Activated CD8-positive, alpha-beta memory T cell treated with anti-CD3 and anti-CD28 coated beads for 24 hours (primary cell): Measurements from ENCODE around the gene TLE1.
"Not testable (repeated sequence)": the region's sequence is repeated elsewhere in the genome, so short reads cannot be mapped to it uniquely, and the experiment has no call there.

Experiments used
- DNase-seq: peaks from one replicate; pipeline ENCODE4 v3.0.0-alpha.2; 2020

Gene TLE1

DNA sequence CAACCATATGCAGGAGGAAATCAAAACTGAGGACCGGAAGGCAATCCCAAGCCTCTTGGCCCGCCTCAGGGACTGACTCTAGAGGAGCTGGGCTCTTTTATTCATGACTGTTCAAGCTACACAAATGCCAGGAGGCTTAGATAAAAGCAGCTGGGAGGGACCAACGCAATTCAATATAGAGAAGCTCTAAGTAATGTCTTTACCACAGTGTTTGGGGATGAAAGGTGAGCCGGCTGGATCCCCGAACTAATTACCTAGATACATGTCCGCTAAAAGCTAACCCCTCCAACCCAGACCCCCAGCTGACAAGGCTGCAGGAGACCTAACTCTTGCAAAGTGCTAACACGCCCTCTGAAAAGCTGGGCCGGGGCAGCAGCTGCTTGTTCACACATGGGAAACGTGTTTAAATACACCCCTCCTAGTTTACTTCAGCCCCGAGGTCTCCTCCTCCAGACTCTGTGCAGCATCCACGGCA is 67.5 kb downstream of the TLE1 start:
- DNase-seq, result no peak

DNA sequence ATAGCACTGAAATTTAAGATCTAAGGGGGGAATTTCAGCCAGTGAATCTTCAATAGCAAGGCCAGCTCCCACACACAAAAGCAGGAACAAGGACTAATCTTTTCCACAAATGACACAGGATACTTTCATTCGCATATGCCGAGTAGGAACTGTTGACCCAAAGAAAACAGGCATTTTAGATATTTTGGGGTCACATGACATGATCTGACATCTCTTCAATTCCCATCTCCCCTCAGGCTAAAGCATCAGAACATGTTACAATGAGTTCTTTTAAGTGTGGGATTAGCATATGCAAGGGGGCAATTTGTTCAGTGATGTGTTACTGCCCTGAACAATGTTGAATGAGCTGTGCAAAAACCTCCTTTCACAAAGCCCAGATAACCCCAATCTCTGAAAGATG is 68.2 kb downstream of the TLE1 start:
- DNase-seq, result no peak

DNA sequence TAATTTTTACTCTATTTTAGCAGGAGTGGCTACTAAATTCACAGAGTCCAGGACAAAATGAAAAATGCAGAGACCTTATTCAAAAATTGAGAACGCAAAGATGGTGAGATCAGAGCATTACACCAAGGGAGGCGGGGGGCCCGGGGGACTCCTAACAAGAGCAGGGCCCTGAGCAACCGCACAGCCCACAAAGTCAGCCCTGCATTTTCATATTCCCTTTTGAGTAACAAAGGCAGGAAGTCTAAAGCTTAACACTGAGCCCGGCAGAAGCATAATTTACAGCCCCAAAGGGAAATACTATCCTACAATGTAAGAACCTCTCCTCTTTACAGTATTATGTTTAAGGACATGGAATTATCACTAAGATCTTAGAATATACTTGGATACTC is 69.4 kb downstream of the TLE1 start:
- DNase-seq, result no peak

DNA sequence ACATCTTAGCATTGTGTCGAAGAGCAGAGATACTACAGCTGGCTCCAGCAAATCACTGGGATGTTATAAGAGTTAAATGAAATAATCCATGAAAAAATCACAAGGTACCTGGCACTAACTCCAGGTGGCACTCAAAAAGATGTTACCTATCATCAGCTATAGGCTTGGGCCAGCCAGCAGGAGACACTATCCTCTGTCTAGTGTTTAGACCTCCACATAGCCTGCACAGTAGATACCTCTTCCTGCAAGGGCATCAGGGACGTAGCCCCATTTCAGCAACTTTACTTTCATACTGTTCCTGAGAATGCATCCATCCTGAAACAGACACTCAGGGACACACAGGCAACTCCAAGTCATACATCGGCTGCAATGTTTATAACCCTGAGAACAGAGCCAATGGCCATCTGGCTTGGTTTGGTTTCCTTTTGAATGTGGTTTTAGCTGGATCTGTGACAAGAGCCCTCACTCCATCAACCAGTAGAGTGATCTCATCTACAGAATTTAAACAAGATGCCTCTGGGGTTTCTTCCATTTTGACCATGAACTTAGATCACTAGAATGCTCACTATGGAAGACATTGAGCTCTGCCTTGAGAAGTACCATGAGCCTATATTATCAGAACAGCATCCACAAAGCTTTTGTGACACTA is 69.9 kb downstream of the TLE1 start:
- no peak for DNase-seq

DNA sequence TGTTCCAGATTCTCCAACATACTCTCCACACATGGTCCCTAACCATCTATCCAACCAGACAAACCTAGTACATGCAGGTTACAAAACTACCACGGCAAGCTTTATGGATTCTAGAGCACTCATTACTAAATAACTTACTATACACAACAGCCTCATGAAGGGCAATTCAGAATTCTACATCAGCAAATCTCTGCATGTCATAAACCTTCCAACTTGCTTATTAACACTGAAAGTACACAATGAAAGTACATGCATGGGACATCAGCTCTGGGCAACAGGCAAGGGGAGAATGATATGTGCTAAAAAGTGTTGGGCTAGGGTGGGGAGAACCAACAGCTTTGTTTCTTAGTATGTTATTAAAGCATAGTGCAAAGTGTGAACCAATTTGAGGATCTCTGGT is 70.4 kb downstream of the TLE1 start:
- DNase-seq, result no peak

DNA sequence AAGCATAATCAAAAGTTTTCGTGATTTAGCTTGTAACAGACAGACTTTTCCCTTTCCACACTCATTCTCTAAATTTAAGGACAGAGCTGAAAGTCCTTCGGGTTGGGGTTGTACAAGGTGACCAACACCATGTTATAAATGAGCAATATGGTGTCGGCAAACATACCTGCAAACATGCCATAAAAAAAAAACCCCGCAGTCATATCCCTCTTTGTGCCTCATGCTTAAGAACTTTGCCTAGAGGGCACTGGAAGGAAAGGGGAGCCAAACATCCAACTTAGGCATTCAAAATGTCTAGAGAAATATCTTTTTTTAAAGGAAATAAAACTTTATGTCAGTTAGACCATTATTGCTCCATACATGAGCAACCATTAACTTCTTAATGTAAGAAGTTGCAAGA is 73.2 kb downstream of the TLE1 start:
- no peak for DNase-seq

DNA sequence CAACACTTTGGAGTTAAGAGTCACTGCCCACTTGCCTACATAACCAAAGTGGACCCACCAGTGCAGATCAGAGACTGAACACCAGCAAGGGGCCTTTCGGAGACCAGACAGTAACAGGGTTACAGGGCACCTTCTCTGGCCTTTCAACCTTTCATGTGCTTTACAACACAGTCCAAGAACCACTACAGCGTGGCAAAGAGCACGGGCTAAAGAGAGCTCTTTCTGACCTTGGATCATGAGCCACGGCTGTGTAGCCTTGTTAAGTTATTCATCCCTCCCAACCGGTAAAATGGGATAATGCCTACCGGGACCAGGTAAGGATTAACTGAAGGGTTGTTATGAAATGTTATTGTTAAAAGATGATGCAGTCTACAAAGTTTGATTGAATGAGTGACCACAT is 75.0 kb downstream of the TLE1 start:
- DNase-seq, result no peak

DNA sequence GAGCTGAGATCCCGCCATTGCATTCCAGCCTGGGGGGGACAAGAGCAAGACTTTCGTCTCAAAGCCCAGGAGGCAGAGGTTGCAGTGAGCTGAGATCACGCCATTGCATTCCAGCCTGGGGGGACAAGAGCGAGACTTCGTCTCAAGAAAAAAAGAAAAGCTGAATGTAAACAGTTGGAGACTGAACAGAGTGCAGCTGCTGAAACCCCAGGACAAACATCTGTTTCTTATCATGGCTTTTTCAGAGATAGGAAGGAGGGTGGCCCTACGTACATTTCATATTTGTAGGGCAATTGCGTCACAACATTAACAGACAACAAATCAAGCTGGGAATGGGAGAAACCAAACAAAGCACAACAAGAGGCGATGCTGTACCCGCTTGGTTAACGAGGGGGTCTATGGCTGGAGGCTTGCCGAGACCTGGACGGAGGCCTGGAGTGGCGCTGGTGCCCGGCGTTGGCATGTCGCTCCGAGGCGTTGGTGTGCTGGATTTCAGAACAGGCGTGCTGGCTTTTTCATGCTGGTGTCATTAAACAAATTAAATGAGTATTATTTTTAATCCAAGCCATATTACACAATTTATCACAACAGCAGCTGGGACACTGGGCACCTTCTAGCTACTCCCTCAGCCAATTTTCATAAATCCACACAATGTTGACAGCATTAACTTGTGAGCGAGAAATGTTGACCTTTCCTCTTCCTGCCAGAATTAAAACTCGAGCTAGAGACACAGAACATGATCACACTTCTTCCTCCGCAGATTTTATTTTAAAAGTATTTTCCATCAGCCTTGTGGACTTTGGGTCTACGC is 76.1 kb downstream of the TLE1 start:
- no peak for DNase-seq

DNA sequence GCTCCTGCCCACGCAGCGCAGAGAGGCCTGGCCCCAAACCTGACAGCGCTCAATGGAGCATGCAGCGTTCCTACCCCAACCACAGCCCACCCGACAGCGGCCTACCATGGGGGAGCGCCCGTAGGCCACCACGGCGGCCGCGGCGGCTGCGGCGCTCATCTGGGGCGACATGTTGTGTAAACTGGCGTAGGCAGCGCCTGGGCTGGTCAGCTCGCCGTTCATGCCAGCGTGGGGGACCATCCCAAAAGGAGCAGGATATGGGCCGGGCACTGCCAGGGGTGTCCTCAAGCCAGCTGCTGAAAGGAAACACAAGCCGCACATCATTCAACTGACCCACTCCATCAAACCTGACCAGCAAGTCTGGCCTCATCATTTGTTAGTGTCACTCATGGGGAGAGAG is 77.7 kb downstream of the TLE1 start:
- DNase-seq, result no peak

DNA sequence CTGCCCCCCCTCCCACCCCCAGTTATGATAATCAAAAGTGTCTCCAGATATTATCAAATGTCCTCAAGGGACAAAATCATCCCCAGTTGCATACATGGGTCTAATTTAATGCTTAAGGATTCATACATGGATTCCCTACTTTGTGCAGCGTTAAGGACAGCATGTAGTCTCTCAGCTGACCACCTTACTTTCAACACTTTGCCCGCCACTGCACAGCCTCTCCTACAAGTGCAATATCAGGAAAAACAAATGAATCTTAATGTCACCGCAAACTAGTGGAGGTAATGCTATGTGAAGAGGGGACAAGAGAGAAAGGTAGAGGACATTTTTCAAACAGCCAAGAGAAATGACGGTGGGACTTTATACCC is 78.6 kb downstream of the TLE1 start:
- no peak for DNase-seq

DNA sequence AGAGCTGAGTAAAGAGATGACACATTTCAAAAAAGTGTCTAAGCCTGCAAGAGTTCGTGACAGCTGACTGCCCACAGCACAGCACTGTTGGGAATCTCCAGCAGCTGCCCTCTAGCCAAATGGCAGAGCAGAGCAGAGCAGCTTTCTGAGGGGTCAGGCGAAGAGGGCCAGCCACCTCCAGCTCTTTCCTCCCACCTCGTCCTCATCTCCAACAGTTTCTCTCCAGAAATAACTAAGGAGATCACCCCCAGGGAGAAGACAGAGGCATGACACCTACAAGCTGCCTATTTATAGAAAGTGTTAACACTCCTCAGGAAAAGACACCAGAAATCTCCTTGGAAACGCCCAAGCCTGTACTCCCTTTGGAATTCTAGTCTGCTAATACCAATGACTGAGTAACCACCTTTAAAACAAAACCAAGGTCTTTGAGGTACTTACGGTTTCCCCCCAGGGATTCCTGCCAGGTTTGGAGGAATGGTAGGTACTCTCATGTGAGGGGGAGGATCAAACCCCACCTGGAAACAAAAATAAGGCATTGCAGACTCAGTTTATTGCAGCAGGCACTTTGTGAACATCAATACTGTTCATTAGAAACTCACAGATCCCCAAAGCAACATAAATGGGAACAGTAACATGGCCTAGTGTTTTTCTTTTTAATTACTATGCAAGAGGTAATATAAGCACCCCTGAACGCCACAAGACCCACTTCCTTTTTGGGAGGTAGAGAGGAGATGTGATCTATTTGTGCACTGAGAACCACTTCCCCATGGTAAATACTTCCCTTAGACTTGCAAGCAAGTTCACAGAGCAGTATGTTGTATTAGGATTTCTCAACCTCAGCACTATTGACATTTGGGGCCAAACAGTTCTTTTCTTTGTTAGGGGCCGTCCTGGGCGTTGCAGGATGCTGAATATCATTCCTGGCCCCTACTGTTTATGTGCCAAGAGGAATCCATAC is 79.3 kb downstream of the TLE1 start:
- no peak for DNase-seq

DNA sequence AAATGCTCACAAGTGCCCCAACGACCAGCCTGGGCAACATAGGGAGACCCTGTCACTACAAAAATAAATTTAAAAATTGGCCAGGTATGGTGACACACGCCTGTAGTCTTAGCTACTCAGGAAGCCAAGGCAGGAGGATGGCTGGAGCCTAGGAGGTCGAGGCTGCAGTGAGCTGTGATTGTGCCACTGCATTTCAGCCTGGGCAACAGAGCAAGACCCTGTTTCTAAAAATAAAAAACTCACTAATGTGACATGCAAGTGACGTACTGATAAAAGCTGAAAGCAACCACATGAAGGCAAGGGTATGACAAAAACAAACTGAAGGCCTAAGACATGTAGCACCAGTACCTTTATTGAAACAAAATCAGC is 81.1 kb downstream of the TLE1 start:
- no peak for DNase-seq

DNA sequence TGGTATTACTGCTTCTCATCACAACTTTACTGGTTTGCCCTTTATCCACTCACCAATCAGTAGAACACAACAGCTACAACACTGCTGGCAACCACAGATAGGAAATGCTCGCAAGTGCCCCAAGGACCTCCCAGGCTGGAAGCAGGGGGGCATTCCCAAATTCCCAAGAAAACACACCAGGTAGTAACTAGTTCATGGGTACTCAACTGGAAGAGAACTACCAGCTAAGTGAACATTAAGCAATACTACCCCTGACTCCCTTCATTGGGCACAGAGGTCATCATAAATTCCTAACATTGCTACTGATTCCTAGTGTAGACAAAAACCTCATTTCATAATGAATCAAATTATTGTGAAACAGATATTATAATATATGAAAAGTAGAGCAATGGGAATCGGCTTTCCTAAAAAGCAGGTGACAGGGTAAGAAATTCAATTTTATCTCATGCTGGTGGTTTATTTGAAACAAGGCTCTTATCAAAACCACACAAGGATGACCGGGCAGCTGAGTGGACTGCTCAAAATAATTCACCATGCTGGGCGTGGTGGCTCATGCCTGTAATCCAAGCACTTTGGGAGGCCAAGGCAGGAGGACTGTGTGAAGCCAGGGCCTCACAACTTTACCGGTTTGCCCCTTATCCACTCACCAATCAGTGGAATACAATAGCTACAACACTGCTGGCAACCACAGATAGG is 81.6 kb downstream of the TLE1 start:
- DNase-seq, result no peak

DNA sequence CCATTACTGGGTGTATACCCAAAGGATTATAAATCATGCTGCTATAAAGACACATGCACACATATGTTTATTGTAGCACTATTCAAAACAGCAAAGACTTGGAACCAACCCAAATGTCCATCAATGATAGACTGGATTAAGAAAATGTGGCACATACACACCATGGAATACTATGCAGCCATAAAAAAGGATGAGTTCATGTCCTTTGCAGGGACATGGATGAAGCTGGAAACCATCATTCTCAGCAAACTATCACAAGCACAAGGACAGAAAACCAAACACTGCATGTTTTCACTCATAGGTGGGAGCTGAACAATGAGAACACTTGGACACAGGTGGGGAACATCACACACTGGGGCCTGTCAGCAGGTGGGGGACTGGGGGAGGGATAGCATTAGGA is 83.1 kb downstream of the TLE1 start:
- not testable (repeated sequence) for DNase-seq

DNA sequence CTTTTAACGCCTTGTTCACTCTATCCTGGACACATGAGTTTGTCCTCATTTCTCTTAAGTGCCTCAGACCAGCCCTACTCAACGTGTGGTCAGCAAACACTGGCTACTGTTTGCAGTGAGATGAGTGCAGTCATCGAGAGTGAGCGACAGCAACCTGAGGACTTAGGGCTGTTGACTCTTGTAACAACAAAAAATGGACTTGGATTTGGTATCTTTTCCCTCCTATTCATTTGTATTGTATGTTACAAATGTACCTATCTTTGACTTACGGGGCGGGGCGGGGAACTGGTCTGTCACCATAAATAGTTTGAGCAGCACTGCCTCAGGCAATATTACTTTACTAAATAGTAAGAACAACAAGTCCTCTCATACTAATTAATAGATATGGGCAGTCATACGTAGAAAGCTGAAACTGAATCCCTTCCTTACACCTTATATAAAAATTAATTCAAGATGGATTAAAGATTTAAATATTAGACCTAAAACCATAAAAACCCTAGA is 84.1 kb downstream of the TLE1 start:
- no peak for DNase-seq

DNA sequence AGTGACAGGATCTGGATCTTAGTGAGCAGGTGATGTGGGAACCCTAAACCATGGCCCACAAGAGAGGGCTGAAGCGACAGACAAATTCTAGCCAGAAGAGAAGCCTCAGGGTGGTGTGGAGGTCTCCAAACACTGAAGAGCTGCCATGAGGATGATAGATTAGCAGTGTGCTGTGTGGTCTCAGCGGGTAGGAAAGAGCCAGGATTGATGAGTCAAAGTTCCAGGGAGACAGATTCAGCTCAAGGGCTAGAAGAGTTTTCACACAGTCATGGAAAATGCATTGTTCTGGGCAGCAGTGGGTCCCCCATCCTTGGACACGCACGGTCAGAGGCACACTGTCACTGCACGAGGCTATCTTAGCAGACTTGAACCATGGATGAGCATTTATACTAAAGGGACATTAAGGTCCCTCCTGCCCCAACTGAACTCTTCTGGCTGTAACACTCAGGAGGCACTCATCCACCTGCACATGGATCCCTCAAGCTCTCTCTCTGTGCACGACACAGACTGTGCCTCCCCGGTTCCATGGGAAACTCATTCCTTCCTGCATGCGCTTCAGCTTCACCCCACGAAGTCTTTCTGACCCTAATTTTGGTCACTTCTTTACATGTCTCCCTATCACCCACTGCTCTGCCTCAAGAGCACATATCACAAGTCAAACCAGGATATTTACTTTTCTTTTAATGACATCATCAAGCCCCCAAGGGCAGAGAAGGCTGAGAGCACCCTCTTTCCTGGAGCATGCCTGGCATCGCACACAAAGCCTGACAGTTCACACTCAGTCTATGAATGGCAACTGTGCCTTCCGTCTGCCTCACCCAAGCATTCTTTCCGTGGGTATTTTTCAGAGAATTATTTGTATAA is 84.8 kb downstream of the TLE1 start:
- DNase-seq, result no peak

DNA sequence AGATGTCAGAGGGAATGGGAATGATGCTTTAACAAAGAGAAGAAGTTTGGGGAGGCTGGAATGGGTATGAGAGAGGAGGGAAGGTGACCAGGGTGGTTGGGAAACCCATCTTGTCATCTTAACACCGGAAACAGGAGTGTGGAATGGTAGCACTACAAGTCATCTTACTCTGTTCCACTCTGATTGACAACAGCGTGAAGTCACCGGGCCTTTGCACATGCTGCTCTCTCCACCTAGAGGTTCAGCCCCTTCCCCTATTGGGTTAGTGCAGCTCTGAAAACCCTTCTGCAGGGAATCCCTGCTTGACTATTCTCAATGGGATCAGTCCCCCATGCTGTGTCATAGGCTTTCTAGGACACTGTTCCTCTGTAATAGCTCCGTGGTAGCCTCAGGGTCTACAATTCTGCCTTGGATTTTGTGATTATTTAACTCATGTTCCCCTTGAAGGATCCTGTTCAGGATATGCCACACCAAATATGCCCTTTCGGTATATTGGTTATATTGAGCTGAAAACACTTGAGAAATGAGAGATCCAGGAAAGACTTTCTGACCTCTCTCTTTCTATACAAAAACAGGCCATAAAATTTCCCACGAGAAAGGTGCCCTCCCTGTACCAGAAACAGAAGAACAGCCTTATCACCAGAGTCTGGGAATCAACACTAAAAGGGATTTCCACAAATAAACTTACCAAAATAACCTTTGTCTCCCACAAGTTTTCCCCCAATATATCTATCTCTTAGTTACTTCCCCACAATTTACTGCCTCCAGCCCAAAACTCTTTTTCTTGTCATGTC is 86.3 kb downstream of the TLE1 start:
- no peak for DNase-seq

DNA sequence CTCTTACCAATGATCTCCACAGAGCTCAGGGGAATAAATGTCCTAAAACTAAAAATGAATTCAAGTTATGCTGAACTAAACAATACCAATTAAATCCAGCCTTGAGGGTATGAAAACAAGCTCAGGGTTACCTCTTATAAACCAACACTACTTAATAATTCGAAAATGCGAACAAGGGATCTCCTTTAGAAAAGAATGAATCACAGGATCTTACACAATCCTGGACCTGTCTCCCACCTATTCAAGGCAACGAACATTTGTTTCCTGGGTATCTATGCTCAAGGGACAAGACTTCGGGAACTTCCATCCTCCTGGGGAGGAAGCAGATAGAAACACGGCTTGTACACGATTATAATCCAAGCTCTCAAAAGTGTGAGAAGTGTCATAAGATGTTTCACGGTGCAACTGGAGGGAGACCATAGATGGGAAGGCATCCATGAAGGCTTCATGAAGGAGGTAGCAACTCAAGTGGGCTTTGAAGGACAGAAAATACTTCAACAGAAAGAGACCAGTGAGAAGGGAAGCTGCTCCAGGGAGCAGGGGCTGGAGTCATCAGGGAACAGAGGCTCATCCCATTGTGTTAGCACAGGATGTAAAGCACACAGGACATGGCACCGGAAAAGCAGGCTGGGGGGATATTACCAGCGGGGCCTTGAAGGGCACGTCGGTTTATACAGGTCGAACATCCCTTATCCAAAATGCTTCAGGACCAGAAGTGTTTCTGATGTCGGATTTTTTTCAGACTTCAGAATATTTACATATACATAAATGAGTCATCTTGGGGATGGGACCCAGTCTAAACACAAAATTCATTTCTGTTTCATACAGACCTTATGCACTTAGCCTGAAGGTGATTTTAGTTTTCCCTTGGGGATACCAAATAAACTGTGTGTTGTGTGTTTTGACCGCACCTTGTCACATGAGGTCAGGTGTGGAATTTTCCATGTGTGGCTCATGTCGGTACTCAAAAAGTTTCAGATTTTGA is 87.4 kb downstream of the TLE1 start:
- DNase-seq, result no peak

DNA sequence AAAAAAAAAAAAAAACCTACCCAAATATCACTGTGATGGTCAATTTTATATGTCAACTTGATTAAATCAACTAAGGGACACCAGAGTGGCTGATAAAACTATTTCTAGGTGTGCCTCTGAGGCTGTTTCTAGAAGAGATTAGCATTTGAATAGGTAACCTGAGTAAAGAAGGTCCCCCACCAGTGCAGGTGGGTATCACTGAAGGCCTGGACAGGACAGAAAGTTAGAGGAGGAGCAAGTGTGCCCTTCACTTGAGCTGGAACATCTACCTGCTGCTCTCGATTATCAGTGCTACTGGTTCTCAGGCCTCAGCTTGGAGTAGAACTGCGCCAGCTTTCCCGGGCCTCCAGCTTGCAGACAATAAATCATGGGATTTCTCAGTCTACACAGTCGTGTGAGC is 88.7 kb downstream of the TLE1 start:
- DNase-seq, result no peak

DNA sequence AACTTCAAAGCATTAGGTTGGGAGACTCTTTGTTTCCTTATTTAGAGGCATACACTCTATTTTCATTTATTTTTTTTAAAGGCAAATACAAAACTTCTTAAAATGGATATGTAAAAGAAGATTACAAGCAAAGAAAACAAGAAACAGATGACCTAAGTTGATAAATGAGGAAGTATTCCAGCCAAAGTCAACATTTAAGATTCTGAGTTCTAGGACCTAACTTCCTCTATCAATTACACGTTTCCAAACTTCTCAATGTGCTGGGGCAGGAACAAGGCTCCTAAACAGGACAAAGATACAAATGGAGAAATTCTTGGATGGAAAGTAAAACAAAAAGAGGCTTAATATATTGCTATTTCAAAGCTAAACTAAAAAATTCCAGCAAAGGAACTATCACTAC is 89.5 kb downstream of the TLE1 start:
- DNase-seq, result no peak
